ENCODE data around the gene SPOCD1. TPM values are rescaled to one million over a fixed set of nuclear protein-coding genes. Genes with fewer than 3 reads are reported as not detected.

The SPOCD1 gene
- total RNA-seq, 2 donors from 2014 or later, result 0.45 to 0.59 TPM

GRCh38 chr1:31774495-31774894 lies 41.3 kb downstream of the SPOCD1 start:
- H3K4me1 ChIP-seq, result peaks cover 8% of the 10 kb centered on the region
- DNase-seq, result no peak
- intact Hi-C loops (cut with DNase I), result no loop called here
- H3K9ac ChIP-seq (ENCODE audit: low read depth in 2 of 2, low read length in 2 of 2), result no peak overlapping the region
- peaks cover 33% of the 10 kb centered on the region for H3K27me3 ChIP-seq
- no peak overlapping the region for H3K4me3 ChIP-seq
- no peaks in the 10 kb centered on the region for H3K36me3 ChIP-seq
- H3K27ac ChIP-seq, result no peak overlapping the region
- TF ChIP-seq CTCF (IDR thresholded peaks at IDR 0.05), result no peak
- no peaks in the 10 kb centered on the region for H3K9me3 ChIP-seq

GRCh38 chr1:31773861-31774260 lies 42.0 kb downstream of the SPOCD1 start:
- DNase-seq, result no peak
- Histone ChIP-seq H3K9me3 (no peaks in the 10 kb centered on the region), H3K4me1 (peaks cover 8% of the 10 kb centered on the region), H3K36me3 (no peaks in the 10 kb centered on the region), H3K27ac (no peak overlapping the region), H3K9ac (ENCODE audit: low read depth in 2 of 2, low read length in 2 of 2) (no peak overlapping the region), H3K4me3 (no peak overlapping the region), H3K27me3 (peaks cover 33% of the 10 kb centered on the region)
- intact Hi-C loops (cut with DNase I), result no loop called here
- no peak for TF ChIP-seq CTCF (IDR thresholded peaks at IDR 0.05)

GRCh38 chr1:31772669-31773248 lies 43.1 kb downstream of the SPOCD1 start:
- Histone ChIP-seq H3K4me3 (no peak overlapping the region), H3K27ac (no peak overlapping the region), H3K36me3 (no peaks in the 10 kb centered on the region), H3K27me3 (peaks cover 33% of the 10 kb centered on the region), H3K9ac (ENCODE audit: low read depth in 2 of 2, low read length in 2 of 2) (no peak overlapping the region), H3K4me1 (peaks cover 8% of the 10 kb centered on the region), H3K9me3 (no peaks in the 10 kb centered on the region)
- intact Hi-C loops (cut with DNase I), result no loop called here
- no peak for DNase-seq
- no peak for TF ChIP-seq CTCF (IDR thresholded peaks at IDR 0.05)

GRCh38 chr1:31771891-31772668 lies 43.7 kb downstream of the SPOCD1 start:
- Histone ChIP-seq H3K36me3 (no peaks in the 10 kb centered on the region), H3K27me3 (peaks cover 33% of the 10 kb centered on the region)
- intact Hi-C loops (cut with DNase I), result no loop called here

More at GRCh38 chr1:31771891-31772668, 43.7 kb downstream of the SPOCD1 start:
- Histone ChIP-seq H3K27ac (no peak overlapping the region), H3K9ac (ENCODE audit: low read depth in 2 of 2, low read length in 2 of 2) (peak overlapping the region in 1 of 2 donors; percentile 43), H3K4me1 (peaks cover 8% of the 10 kb centered on the region), H3K4me3 (no peak overlapping the region), H3K9me3 (no peaks in the 10 kb centered on the region)
- no peak for TF ChIP-seq CTCF (IDR thresholded peaks at IDR 0.05)
- DNase-seq, result no peak

All from colonic mucosa (tissue), 4 donors.